Raji (cell line): Measurements from ENCODE around the gene PHTF1.

Experiments
- POLR2A ChIP-seq: IDR thresholded peaks from 2 replicates; pipeline ENCODE4 v1.6.1; 2011; ENCODE audit warnings: low read depth, low read length, control low read depth; ENCODE audit not compliant: insufficient read depth

The PHTF1 gene

GRCh38 chr1:113756461-113756860 lies 2.8 kb downstream of the PHTF1 start:
- no peak for TF ChIP-seq POLR2A

- no peak for TF ChIP-seq POLR2A
These were observed 7.8 kb downstream of the PHTF1 start for GRCh38 chr1:113751516-113751915.

GRCh38 chr1:113751114-113751513 lies 8.2 kb downstream of the PHTF1 start:
- no peak for TF ChIP-seq POLR2A

- no peak for TF ChIP-seq POLR2A
These were observed 9.9 kb downstream of the PHTF1 start for GRCh38 chr1:113749402-113749801.

- no peak for TF ChIP-seq POLR2A
These were observed 11.9 kb downstream of the PHTF1 start for GRCh38 chr1:113747376-113747775.

- no peak for TF ChIP-seq POLR2A
These were observed 13.9 kb downstream of the PHTF1 start for GRCh38 chr1:113745425-113745824.

GRCh38 chr1:113744114-113744513 lies 15.2 kb downstream of the PHTF1 start:
- TF ChIP-seq POLR2A = no peak

GRCh38 chr1:113742515-113742914 lies 16.8 kb downstream of the PHTF1 start:
- TF ChIP-seq POLR2A = no peak

- TF ChIP-seq POLR2A = no peak
These were observed 24.8 kb downstream of the PHTF1 start for GRCh38 chr1:113734357-113735055.

- no peak for TF ChIP-seq POLR2A
These were observed 26.5 kb downstream of the PHTF1 start for GRCh38 chr1:113732802-113733201.

GRCh38 chr1:113721010-113721409 lies 38.3 kb downstream of the PHTF1 start:
- no peak for TF ChIP-seq POLR2A

- no peak for TF ChIP-seq POLR2A
These were observed 44.5 kb downstream of the PHTF1 start for GRCh38 chr1:113714606-113715269.

GRCh38 chr1:113701429-113701828 lies 57.9 kb downstream of the PHTF1 start:
- TF ChIP-seq POLR2A = no peak

GRCh38 chr1:113694910-113695309 lies 64.4 kb downstream of the PHTF1 start:
- no peak for TF ChIP-seq POLR2A

- TF ChIP-seq POLR2A = no peak
These were observed 66.4 kb downstream of the PHTF1 start for GRCh38 chr1:113692824-113693431.

GRCh38 chr1:113692342-113692741 lies 66.9 kb downstream of the PHTF1 start:
- TF ChIP-seq POLR2A = no peak
